Measurements from ENCODE around the gene LMTK3.

DNA sequence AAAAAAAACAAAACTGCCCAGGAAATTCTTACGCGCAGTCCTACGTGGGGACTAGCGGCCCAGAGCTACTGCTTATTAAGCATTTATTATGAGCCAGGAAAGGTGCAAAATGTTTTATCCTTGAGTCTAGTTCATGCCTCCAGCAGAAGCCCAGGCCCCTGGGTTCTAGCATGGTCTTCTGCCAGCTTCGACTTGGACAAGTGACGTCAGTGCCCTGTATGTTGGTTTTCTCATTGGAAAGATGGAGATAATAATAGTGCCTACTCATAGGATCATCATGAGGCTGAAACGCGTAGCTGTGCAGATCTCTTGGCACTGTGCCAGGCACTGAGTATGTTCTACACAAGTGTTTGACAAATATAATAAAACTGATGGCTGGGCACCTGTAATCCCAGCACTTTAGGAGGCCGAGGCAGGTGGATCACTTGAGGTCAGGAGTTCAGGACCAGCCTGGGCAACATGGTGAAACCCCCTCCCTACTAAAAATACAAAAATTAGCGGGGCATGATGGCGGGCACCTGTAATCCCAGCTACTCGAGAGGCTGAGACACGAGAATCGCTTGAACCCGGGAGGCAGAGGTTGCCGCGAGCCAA lies 28.0 kb upstream of the LMTK3 start:
- no peak for TF ChIP-seq EZH2 (IDR thresholded peaks at IDR 0.05; ENCODE audit: borderline replicate concordance, insufficient read depth, low read length, poor library complexity, severe bottlenecking)
- TF ChIP-seq, protein P1, sequence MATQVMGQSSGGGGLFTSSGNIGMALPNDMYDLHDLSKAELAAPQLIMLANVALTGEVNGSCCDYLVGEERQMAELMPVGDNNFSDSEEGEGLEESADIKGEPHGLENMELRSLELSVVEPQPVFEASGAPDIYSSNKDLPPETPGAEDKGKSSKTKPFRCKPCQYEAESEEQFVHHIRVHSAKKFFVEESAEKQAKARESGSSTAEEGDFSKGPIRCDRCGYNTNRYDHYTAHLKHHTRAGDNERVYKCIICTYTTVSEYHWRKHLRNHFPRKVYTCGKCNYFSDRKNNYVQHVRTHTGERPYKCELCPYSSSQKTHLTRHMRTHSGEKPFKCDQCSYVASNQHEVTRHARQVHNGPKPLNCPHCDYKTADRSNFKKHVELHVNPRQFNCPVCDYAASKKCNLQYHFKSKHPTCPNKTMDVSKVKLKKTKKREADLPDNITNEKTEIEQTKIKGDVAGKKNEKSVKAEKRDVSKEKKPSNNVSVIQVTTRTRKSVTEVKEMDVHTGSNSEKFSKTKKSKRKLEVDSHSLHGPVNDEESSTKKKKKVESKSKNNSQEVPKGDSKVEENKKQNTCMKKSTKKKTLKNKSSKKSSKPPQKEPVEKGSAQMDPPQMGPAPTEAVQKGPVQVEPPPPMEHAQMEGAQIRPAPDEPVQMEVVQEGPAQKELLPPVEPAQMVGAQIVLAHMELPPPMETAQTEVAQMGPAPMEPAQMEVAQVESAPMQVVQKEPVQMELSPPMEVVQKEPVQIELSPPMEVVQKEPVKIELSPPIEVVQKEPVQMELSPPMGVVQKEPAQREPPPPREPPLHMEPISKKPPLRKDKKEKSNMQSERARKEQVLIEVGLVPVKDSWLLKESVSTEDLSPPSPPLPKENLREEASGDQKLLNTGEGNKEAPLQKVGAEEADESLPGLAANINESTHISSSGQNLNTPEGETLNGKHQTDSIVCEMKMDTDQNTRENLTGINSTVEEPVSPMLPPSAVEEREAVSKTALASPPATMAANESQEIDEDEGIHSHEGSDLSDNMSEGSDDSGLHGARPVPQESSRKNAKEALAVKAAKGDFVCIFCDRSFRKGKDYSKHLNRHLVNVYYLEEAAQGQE (IDR thresholded peaks at IDR 0.05; ENCODE audit: borderline replicate concordance): no peak
- no peak for TF ChIP-seq POLR2AphosphoS5 (IDR thresholded peaks at IDR 0.05)
- TF ChIP-seq, protein P2, sequence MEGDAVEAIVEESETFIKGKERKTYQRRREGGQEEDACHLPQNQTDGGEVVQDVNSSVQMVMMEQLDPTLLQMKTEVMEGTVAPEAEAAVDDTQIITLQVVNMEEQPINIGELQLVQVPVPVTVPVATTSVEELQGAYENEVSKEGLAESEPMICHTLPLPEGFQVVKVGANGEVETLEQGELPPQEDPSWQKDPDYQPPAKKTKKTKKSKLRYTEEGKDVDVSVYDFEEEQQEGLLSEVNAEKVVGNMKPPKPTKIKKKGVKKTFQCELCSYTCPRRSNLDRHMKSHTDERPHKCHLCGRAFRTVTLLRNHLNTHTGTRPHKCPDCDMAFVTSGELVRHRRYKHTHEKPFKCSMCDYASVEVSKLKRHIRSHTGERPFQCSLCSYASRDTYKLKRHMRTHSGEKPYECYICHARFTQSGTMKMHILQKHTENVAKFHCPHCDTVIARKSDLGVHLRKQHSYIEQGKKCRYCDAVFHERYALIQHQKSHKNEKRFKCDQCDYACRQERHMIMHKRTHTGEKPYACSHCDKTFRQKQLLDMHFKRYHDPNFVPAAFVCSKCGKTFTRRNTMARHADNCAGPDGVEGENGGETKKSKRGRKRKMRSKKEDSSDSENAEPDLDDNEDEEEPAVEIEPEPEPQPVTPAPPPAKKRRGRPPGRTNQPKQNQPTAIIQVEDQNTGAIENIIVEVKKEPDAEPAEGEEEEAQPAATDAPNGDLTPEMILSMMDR (IDR thresholded peaks at IDR 0.05; ENCODE audit: poor library complexity, severe bottlenecking): no peak
- TF ChIP-seq EP300 (conservative IDR thresholded peaks at IDR 0.05; ENCODE audit: poor library complexity, severe bottlenecking): no peak
